Brain microvascular endothelial cell (primary cell): ENCODE measurements around the gene ZDHHC5.

ENCODE experiments used
- DNase-seq: peaks from one replicate; pipeline ENCODE4 v3.0.0-alpha.2; 2020
- H3K27ac ChIP-seq: fragments of 250-450 bp; sonication (Bioruptor Pico); 2 replicates; pipeline ENCODE4 v1.5.1; 2020; ENCODE audit warnings: mild to moderate bottlenecking, moderate library complexity
- H3K27me3 ChIP-seq: fragments of 250-450 bp; sonication (Bioruptor Pico); replicated peaks from 2 replicates; pipeline ENCODE4 v1.5.1; 2020; ENCODE audit warnings: mild to moderate bottlenecking
- H3K36me3 ChIP-seq: fragments of 250-450 bp; sonication (Bioruptor Pico); replicated peaks from 2 replicates; pipeline ENCODE4 v1.5.1; 2020; ENCODE audit warnings: mild to moderate bottlenecking
- H3K4me3 ChIP-seq: 2 replicates; pipeline ENCODE4 v1.5.1; 2011; ENCODE audit warnings: low read depth, mild to moderate bottlenecking, control low read depth, low read length, moderate library complexity
- CTCF ChIP-seq: IDR thresholded peaks from 2 replicates; pipeline ENCODE4 v1.5.1; 2011; ENCODE audit warnings: low read depth, mild to moderate bottlenecking, moderate library complexity, low read length, control low read depth, inconsistent platforms; ENCODE audit errors: missing control alignments
- in situ Hi-C: cut with HindIII; loops from 2 replicates; pipeline ENCODE4 v1.10.0; 2017; ENCODE audit warnings: low sequenced_read_pairs, low pct_ligation_motif_present

ZDHHC5 gene

GRCh38 chr11:57637626-57638004 lies 30.3 kb upstream of the ZDHHC5 start:
- peak overlapping the region; percentile 92 for H3K4me3 ChIP-seq
- no peak overlapping the region for H3K27ac ChIP-seq
- no peak for DNase-seq

GRCh38 chr11:57638005-57638781 lies 29.7 kb upstream of the ZDHHC5 start:
- Histone ChIP-seq H3K36me3 (no peaks in the 10 kb centered on the region), H3K27ac (peak overlapping the region; percentile 50), H3K4me3 (peak overlapping the region; percentile 92), H3K27me3 (no peaks in the 10 kb centered on the region)
- in situ Hi-C loops: no loop called here
- TF ChIP-seq CTCF: no peak
- DNase-seq: peak; percentile 86

More at GRCh38 chr11:57637626-57638004, 30.3 kb upstream of the ZDHHC5 start:
- peaks cover 3% of the 10 kb centered on the region for H3K27me3 ChIP-seq
- no peak for TF ChIP-seq CTCF
- H3K36me3 ChIP-seq: no peaks in the 10 kb centered on the region
- in situ Hi-C loops: no loop called here

GRCh38 chr11:57638811-57639320 lies 29.0 kb upstream of the ZDHHC5 start:
- TF ChIP-seq CTCF: peak; percentile 1

GRCh38 chr11:57639321-57640067 lies 28.4 kb upstream of the ZDHHC5 start:
- peak overlapping the region; percentile 24 for H3K27ac ChIP-seq
- in situ Hi-C loops: loop anchor here (10.0 kb wide), 1 partner anchor 75 kb away; the partner anchor contains the start of gene UBE2L6
- TF ChIP-seq CTCF: peak; percentile 34

More at GRCh38 chr11:57638811-57639320, 29.0 kb upstream of the ZDHHC5 start:
- Histone ChIP-seq H3K4me3 (peak overlapping the region; percentile 92), H3K36me3 (no peaks in the 10 kb centered on the region), H3K27me3 (no peaks in the 10 kb centered on the region), H3K27ac (no peak overlapping the region)
- in situ Hi-C loops: no loop called here
- peak; percentile 22 for DNase-seq

GRCh38 chr11:57640068-57640800 lies 27.7 kb upstream of the ZDHHC5 start:
- no peaks in the 10 kb centered on the region for H3K36me3 ChIP-seq
- H3K27ac ChIP-seq: no peak overlapping the region
- in situ Hi-C loops: loop anchor here (10.0 kb wide), 1 partner anchor 75 kb away; the partner anchor contains the start of gene UBE2L6
- no peak for DNase-seq
- TF ChIP-seq CTCF: no peak
- H3K4me3 ChIP-seq: peak overlapping the region; percentile 92
- H3K27me3 ChIP-seq: no peaks in the 10 kb centered on the region

More at GRCh38 chr11:57639321-57640067, 28.4 kb upstream of the ZDHHC5 start:
- no peaks in the 10 kb centered on the region for H3K36me3 ChIP-seq
- no peak for DNase-seq
- peak overlapping the region; percentile 92 for H3K4me3 ChIP-seq
- no peaks in the 10 kb centered on the region for H3K27me3 ChIP-seq
